Right forelimb (tissue), 1 donor: ENCODE measurements around the gene NACC1.
A peak's percentile ranks its signal among the peaks of the same experiment; 100 is the strongest.

Experiments used
- DNase-seq: peaks from one replicate; pipeline ENCODE4 v3.0.0-alpha.2; 2018

NACC1 gene

DNA sequence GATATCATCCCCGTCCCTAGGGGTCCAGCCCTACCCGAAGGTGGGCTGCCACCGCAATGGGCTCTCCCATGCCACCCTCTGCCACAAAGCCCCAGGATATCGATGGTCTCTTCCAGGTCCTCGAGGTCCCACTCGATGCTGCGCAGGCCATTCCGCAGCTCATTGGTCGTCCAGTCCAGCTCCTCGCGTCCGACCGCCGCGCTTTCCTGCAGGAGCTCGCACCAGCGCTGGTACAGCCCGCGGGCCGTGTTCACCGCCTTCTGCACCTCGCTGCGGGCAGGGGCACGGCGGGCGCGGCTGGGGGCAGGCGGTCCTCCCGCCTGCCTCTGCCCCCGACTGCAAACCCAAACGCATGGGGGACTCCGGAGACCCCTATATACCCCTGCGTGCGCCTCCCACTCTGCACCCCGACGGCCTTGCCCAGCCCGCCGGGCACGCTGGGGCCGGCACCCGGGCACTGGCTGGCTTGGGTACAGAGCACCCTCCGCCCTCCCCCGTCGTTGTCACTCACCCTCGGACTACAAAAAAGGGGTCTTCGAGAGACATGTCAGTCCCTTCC is 31.6 kb downstream of the NACC1 start:
- DNase-seq: no peak

- peak; percentile 95 for DNase-seq
These were observed 32.3 kb downstream of the NACC1 start, which contains the start of the genes IER2 and STX10 for GRCh38 chr19:13150187-13150930. IER2 (plus strand) TSS chr19:13150411; CDS start chr19:13153187, 2,776 bp downstream. STX10 (minus strand) TSS chr19:13150375; CDS start chr19:13150173, 202 bp downstream.

DNA sequence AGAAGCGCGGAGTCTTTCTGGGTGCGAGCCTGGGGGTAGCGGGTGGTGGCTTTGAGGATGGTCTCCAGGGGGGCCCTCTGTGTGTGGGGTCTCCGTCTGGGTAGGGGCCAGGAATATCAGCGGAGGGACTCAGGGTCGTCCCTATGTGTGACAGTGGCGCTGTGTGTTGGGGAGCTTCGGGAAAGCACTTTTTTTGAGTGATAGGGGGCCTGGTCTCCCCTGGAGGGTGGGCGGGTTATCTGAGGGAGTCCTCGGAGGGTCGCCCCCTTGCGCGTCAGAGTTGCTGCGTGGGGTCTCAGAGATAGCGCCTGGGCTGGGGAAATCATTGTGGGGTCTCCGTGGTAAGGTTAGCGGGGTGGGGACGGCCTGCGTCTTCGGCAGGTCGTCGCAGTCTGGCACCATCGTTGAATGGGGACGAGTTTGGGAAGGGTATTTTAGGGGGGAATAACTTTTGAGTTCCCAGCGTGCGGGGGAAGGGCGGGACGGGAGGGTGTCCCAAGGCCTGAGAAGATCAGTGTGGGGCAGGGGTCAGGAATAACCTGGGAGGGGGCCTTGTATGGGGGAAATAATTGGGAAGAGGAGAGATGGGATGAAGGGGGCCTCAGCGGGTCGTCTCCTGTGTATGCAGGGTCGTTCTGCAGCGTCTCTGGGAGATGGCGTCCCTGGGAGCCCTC is 33.0 kb downstream of the NACC1 start:
- peak; percentile 58 for DNase-seq

- peak; percentile 98 for DNase-seq
These were observed 33.7 kb downstream of the NACC1 start for GRCh38 chr19:13151605-13152355.

DNA sequence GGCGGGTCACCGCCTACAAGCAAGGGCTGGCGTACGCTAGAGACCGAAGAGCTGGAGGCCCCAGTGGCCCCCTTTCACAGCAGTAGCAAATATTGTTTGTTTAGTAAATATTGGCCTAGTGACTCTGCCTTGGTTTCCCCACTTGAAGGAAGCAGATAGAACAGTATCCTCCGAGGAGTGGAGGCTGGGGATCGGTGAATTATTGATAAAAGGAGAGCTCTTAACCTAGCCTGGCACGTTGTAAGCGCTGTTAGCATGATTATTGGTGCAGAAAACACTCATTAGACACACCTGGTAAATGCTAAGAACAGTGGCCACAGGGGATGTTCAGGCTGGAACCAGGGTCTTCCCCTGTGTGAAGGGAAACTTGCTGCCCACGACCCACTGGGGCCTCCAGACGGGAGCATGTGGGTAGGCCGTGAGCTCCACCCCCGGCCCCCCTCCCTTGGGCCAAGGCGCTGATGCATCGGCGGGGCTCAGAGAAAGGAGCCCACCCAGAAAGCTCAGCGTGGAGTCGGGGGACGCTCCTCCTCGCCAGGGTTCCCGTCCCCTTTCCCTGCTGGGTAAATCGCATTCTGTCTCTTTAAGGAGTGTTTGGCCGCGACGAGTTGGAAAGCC is 34.4 kb downstream of the NACC1 start:
- no peak for DNase-seq

DNA sequence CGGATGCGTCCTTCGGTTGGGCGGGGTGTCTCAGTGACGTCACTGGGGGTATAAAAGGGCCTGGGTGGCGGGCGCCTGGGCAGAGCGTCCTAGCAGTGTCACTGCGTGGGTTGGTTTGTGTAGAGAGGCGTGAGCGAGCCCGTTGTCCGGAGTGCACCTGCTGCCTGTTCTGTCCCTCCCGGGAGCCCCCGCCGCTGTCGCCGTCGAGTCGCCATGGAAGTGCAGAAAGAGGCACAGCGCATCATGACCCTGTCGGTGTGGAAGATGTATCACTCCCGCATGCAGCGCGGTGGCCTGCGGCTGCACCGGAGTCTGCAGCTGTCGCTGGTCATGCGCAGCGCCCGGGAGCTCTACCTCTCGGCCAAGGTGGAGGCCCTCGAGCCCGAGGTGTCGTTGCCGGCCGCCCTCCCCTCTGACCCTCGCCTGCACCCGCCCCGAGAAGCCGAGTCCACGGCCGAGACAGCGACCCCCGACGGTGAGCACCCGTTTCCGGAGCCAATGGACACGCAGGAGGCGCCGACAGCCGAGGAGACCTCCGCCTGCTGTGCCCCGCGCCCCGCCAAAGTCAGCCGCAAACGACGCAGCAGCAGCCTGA is 35.0 kb downstream of the NACC1 start:
- peak; percentile 99 for DNase-seq

DNA sequence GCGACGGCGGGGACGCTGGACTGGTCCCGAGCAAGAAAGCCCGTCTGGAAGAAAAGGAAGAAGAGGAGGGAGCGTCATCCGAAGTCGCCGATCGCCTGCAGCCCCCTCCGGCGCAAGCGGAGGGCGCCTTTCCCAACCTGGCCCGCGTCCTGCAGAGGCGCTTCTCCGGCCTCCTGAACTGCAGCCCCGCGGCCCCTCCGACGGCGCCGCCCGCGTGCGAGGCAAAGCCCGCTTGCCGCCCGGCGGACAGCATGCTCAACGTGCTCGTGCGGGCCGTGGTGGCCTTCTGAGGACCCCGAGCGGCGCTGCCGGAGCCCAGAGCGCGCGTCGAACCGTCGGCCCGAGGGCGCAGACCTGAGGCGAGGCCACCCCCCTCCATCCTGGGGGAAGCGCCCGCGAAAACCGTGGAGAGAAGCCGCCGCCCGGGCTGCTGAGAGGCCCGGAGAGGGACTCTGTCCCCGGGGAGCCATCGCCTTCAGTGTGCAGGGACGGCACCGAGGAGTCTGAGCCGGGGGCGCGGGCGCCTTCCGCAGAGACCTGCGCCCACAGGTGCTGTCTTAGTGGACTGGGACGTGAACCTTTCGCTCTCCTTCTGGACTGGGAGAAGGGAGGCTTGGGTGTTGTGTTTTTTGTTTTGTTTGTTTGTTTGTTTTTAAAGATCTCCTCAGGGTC is 35.6 kb downstream of the NACC1 start:
- DNase-seq: no peak

DNA sequence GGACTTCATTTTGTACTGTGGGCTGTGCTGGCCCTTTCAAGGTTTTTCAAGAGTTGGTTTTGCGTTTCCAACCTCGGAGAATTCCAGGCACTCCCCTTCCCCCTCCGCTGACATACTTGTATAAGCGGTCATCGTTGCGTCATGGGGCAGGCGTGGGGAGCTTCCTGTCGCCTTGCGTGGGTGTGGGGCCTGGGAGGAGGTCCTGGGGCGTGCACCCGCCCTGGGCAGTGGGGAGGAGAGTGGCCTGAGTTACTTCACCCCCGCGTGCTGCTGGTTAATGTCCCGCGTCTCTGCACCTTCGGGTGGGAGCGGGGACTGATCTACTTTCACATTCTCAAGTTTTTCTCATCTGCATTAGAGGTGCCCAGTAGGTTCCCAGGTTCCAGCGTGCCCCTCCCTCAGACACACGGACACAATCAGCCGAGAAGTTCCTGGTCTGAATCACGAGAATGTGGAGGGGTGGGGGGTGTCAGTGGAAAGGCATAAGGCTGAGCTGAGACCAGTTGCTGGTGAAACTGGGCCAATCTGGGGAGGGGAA is 36.2 kb downstream of the NACC1 start:
- DNase-seq: peak; percentile 87

DNA sequence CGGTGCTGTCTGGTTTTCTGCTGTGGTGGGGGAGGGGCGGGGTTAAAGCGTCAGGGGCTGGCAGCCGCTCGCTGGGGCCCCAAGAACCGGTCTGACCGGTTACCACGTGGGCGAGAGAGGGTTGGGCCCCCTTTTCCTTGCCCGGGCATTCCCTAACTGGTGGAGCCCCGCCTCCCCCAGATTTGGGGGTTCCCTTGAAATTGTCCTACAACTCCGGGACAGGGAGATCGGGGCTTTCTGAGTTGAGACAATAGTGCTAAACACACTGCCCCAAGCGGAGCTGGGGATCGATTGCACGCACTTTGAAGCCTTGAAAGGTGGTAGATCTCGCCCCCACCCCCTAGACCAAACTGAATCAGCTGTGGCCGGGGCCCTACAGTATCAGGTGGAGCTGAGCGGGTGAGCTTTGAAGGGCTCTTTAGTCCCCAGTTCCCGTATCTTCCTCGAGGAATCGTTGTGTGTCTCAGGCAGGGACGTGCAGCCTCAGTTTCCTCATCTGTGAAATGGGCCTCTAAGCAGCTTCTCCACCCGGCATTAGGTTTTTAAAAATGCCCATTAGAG is 36.9 kb downstream of the NACC1 start:
- DNase-seq: peak; percentile 74

- DNase-seq: peak; percentile 83
These were observed 37.7 kb downstream of the NACC1 start for GRCh38 chr19:13155472-13156359.

- no peak for DNase-seq
These were observed 41.6 kb downstream of the NACC1 start for GRCh38 chr19:13159713-13160112.

DNA sequence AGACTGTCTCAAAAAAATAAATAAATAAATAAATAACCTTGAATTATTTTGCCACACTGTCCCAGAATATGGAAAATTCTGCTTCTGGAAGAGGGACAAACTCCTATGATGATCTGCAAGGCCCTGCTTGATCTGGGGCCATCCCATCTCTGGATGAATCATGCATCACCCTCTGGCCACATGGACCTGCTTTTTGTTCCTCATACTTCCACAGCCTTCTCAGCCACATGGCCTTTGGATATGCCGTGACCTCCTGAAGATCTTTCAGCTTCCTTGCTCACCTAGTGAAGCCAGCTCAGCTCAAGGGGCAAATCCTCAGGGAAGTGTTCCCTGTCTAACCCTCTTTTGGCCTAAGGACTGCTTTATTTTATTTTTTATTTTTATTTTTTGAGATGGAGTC is 42.5 kb downstream of the NACC1 start:
- DNase-seq: no peak

GRCh38 chr19:13162724-13163608 is 44.9 kb downstream of the NACC1 start:
- DNase-seq: peak; percentile 93

DNA sequence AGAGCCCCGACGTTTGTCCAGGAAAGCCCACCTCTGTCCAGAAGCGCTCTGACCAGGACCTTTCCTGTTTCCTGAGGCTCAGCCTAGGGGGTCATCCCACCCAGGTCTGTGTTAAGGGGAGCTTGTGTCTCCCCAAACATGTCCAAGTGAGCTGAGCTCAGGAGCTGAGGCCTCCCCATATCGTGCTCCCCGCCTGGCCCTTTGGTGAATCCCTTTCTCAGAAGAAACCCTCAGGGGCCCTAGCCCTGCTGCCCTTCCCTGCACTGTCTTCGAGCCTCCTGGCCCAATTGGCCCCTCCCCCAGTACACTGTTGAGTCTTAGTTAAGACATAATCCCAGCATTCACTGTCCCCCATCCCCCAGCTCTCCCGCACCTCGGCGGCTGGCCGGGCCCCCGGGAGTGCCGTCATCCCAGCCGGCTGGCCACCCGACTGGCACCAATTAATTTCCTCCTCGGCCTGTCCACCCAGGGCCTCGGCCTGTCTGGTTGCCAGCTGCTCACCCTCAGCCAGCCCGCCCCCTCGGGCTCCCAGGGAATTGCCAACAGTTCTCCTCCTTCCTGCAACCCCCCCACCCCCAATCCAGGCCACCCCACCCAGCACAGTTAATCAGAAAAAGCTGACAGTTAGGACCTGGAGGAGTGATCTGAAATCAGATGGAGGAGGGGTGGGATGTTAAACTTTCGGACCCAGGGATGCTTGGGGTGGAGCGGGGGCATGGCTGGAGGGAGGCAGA is 45.7 kb downstream of the NACC1 start:
- DNase-seq: peak; percentile 81

DNA sequence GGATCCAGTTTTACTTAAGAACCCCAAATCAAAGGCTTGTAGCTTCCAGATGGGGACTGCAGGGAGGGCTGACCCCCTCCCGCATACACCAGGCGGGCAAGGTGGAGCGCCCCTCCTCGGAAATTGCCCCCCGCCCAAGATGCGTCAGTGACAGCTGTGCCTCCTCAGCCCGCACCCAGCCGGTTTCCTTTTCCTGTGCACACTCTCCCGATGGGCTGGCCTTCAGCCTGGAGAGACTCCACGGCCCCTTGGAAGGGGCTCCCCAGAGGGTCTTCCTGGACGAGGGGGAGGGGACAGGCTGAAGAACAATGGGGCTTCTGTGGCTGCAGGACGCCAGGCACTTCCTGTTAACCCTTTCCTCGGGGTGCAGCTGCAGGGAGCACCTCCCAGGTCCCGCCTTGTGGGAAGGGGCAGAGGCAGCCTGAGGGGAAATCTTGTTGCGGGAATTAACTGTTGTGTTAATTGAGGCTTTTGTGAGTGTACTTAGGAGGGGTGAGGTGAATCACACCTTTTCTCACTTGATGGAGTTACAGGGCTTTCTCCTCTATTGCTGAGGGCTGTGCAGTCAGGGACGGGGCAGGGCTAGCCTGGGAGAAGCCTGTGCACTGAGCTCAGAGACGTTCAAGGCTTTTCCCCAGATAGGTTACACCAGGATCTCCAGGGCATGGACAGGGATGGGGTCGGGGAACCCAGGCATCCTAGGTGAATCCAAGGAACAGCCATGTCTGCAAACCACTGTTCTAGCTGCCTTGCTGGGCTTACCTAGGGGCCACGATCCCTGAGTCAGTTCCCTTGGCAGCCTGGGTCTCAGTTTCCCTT is 46.5 kb downstream of the NACC1 start:
- peak; percentile 81 for DNase-seq

DNA sequence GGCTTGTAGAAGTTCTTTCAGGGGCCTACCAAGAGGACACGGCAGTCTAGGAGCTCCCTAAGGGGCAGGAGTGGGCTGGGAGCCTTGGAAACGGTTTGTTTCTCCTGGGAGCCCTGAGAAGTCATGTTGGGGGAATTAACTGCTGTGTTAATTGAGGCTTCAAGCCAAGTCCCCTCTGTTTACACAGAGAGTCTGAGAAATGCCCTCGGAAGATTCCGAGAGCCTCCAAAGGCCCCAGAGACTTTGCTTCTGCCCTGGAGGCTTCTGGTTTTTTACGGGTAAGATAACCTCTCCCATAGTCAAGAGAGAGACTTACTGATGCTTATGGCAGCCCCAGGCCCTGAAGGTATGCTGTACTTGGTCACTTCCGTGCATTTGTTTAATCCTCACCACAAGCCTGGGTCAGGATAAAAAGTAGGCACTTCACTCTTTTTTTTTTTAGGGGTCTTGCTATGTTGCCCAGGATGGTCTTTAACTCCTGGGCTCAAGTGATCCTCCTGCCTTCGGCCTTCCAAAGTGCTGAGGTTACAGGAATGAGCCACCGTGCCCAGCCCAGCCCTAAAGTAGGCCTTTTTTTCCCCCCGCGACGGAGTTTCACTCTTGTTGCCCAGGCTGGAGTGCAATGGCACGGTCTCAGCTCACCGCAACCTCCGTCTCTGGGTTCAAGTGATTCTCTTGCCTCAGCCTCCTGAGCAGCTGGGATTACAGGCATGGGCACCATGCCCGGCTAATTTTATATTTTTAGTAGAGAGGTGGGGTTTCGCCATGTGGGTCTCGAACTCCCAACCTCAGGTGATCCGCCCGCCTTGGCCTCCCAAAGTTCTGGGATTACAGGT is 47.3 kb downstream of the NACC1 start:
- no peak for DNase-seq
